GM21786 (cell line): ENCODE measurements around the gene LURAP1L.

ENCODE experiments used
- ATAC-seq: cut with Tn5 transposase; IDR thresholded peaks from one replicate; pipeline ENCODE4 v1.9.1; 2021; ENCODE audit not compliant: unreplicated experiment

LURAP1L gene

DNA sequence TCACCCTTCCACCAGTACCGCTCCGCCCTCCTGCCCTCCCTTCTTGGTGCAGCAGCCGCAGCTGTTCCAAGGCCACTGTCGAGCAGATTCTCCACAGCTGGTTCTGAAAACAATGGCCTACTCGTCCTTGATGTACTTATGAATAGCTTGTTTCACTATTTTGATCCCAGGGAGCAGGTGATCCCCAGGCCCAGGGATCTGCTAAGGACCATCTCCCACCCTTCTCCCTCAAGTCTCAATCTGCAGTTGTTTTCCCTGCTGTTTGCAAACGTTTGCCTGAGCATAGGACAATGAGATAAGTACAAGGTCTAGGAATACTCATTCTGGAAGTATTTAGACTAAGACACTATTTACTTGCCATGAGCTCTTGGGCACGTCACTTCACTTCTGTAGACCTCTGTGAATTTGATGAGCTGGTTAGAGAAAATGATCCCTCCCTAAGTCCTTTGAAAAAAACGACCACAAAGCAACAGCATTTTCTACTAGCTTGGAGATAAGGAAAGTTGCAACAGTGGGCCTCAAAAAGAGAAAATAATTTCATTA lies 1.8 kb downstream of the LURAP1L start:
- ATAC-seq: no peak

DNA sequence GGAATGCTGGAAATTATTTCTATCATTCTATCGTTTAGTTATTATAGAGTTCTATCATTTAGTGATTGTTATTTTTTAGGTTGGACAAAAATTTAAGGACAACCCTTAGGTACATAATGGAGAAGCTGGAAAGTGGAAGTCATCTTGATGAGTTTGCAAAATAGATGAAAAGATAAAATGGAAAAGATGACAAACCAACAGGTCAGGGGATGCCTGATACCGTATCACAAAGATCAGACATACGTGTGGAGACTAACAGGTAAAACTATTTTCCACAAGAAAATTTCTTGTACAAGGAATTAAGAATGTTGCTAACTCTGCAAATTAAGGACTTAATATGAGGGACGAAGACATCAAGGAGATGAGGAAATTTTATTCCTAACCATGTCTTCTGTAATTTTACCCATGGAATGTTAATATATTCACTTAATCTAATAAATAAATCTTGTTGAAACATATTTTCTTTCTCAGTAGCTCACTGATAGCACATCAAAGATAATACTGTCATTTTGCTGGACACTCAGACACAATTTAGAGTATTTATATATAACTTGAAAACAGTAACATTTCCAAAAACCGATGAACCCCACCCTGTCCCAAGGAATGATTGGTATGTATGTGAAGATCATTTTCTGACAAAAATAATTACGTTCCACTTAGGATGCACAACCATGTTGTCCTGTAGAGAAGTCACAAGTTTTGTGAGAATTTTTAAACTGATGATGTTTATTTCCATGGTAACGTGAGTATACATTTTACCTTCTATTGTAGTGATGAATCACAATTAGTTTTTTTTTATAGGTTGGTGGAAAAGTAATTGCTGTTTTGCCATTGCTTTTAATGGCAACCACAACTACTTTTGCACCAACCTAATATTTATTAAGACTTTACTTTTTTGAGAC lies 2.6 kb downstream of the LURAP1L start:
- ATAC-seq: no peak

DNA sequence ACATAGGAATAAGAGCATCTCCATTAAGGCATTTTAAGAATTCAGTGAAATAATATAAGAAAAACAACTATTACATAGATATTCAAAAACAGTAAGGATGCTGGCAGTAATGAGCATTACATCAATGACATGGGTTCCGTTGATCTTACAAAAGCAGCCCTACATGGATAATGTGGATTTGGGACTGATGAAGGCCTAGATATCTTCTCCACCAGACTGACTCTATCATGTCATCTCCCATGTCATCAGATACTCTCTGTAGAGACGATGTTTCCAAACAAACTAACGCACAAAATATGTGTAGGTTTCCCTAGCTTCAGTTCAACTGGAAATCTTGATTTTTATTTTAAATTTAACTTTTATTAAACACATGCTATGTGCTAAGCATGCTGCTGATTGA lies 3.6 kb downstream of the LURAP1L start:
- no peak for ATAC-seq

DNA sequence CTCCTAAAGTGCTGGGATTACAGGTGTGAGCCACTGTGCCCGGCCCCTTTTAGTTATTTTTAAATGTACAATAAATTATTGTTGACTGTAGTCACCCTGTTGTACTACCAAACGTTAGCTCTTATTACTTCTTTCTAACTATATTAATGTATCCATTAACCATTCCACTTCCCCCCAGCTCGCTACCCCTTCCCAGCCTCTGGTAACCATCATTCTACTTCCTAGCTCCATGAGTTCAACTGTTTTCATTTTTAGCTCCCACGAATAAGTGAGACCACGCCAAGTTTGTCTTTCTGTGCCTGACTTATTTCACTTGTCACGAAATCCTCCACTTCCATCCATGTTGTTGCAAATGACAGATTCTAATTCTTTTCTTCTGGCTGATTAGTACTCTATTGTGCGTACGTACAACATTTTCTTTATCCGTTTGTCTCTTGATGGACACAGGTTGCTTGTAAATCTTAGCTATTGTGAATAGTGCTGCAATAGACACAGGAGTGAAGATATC lies 6.5 kb downstream of the LURAP1L start:
- no peak for ATAC-seq

DNA sequence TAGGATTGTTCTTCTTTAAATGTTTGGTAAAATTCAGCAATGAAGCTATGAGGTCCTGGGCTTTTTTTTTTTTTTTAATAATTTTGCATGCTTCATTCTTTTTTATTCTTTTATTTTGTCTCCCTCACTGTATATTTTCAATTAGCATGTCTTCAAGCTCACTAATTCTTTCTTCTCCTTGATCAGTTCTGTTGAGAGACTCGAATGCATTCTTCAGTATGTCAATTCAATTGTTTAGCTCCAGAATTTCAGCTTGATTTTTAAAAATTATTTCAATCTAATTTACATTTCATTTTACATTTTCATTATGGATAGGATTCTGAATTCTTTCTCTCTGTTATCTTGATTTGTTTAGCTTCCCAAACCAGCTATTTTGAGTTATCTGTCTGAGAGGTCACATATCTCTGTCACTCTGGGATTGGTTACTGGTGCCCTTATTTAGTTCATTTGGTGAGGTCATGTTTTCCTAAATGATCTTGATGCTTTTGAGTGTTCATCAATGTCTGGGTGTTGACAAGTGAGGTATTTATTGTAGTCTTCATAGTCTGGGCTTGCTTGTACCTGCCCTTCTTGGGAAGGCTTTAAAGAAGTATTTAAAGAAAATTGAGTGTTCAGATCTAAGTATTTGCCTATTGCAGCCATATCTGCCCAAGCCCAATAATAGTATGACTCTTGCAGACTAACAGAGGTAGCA lies 9.1 kb downstream of the LURAP1L start:
- no peak for ATAC-seq

DNA sequence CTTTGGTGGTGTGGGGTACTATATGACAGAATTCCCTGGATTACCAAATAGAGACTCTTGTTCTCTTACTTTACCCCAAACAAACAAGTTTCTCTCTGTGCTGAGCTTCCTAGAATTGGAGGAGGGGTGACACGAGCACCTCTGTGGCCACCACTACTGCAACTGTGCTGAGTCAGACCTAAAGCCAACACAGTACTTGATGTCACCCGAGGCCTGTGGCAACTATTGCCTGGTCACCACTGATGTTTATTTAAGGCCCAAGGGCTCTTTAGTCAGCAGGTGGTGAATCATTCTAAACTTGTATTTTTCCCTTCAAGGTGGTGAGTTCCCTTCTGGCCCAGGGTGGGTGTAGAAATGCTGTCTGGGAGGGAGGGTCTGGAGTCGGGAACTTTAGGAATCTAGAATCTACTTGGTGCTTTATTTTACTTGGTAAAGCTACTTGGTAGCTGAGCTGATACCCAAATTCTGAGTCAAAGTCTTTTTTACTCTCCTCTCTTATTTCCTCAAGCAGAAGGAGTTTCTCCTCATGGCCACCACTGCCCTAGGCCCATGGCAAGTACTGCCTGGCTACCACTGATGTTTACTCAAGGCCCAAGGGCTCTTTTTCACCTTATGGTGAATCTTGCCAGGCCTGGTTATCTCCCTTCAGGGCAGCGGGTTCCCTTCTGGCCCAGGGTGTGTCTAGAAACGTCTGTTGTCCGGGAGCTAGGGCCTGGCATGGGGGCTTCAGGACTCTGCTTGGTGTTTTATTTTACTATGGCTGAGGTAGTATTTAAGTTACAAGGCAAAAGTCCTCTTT lies 9.8 kb downstream of the LURAP1L start:
- ATAC-seq: peak; percentile 94

DNA sequence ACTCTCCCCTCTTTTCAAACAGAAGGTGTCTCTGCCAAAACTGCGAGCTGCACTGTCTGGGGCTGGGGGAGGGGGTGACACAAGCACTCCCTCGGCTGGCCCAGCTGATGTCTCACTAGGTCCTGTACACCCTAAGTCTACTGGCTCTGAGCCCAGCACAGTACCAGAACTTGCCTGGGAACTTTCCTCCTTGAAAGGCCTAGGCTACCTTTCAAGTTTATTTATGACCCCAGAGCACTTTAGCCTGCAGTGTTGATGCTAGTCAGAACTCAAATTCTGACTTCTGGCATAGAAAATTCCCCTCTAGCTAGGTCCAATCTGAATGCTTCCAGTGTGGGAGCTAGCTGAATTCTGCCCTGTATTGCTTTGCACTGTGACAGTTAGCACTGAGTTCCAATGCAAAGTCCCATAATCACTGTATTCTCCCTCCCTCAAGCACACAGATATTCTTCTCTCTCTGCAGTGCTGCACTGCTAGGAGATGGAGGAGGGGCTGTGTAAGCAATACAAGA lies 10.5 kb downstream of the LURAP1L start:
- ATAC-seq: peak; percentile 10

DNA sequence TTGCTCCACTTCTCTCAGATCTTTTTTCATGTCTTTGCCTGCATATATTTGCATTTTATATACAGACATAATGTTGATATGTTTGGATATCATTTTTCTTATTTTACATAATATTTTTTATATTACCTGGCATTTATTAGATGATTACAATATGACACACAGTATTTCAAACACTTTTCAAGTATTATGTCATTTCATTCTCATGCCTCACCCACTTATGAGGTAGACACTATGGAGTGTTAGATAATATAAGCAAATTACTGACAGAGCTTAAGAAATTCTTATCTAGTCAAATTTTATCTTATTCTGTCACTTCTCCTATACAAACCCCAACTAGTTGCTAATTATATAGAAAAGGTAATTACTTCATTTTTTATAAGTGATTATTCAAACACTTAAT lies 11.1 kb downstream of the LURAP1L start:
- ATAC-seq: no peak

DNA sequence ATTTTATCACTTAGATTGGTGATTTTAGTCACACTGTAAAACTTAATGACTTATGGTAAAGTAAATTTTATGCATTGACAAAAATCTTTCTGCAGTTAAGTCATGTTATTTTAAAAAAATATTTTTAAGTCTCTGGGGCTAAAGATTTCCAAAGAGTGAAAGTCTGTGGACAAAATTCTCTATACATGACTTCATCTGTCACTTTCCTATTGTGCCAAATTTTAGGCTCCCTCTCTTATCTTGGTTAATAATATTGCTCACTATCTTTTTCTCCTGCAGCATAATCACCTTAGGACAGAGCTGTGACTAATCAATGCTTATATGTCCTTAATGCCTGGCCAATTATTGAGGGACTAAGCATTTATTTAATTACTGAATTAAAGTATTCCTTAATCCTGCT lies 15.2 kb downstream of the LURAP1L start:
- ATAC-seq: no peak

DNA sequence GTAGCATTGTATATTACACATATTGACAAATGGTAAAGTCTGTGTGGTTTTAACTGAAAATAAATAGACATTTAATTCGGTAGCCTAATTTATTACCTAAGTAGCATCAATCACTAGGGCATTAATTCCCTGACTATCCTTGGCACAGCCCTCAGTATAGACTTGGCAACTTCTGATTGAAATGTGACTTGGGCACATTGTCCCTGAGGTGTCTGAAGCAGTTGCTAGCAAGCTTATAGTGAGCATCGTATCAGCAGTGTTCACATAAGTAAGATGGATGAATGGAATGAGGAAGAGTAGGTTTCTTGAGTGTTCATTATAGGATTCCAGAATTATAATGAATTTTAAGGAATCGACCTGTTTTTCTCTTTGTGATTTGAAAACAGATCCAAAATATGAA lies 16.1 kb downstream of the LURAP1L start:
- no peak for ATAC-seq

DNA sequence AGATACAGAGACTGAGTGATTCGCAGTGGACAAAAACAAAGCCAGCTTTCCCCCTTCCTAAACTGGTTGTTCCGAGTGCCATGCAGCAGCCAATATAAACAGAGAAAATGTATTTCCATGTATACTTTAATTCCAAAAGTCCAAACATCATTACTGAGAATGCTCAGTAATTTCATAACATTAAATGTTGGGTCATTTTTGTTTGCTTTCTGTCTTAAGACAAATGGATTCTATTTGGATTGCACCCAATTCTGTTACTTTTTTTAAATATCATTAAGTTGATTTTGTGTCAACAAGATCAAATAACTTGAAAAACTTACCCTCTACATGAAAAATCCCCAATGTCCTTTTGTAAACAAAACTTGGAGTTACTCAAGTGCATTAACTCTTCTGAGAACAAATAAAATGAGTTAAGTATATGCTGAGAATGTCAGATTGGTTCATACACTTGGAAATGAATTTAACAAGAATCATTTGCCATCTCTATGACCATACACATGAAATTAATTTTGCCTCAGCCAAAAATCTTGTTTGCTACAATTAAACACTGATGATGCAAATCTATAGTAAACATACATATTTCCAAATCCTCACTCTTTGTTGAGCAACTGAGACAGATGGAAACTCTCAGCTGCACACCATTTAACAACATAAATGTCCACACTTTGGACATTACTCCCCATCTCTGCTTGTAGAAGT lies 19.4 kb downstream of the LURAP1L start:
- ATAC-seq: no peak

DNA sequence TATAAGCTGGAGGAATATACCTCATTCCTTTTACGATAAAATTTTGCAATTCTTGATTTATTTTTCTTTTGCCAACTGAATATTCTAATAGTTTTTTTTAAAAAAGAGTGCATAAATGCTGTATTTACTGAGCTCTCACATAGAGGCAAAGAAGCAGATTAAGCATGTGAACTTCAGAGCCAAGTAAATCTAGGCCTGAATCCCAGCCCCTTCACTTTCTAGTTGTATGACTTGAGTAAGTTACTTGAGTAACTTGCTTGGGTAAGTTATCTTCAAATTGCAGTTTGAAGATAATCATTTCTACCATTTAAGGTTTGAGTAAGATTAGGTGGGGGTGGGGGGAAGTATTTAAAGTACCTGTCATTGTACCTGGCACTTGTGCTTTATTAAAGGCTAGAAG lies 21.8 kb downstream of the LURAP1L start:
- ATAC-seq: no peak

DNA sequence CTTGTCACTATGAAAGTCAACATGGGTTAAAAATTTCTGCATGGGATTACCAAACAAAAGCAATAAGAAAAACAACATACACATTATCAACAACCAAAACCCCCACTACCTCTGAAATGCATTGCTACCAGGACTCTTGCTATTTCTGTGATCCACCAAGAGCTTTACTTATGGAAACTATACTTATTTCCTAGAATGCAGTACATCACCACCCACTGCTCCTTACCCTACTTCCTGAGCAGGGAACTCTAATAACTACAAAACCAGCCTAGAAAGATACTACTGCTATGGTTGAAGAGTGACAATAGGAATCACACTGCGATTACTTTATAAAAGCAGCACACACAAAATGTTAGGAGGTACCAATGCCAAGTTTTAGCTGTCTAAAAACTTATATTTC lies 22.2 kb downstream of the LURAP1L start:
- no peak for ATAC-seq

DNA sequence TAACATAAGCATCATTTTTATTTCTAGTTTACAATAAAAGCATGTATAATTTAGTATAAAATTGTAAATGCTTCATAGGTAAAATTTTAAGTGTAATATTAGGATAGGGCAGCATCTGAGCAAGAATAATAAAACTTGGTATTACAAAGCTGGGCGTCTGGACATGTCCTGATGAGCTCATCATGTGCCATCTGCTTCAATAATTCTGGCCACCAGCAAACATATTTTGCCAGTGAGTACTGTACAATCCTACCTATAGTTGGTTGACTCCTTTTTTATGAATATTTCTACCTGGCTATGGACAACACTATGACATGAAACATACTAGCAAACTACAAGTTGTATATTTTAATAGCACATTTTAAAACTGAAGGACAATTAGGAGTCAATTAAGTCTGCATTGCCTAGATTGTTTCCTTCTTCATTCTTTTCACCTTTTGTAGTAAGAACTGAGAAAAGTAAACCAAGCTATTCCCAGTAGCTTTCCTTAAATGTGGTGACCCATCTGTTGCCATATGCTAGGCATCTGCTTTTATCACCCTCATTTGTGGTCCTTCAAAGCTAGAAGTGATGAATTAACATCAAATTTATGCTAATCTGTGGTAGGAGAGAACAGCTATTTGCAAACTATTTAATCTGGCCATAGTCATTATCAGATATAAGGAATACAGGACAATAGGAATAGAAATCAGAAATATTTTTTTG lies 23.4 kb downstream of the LURAP1L start:
- ATAC-seq: no peak

DNA sequence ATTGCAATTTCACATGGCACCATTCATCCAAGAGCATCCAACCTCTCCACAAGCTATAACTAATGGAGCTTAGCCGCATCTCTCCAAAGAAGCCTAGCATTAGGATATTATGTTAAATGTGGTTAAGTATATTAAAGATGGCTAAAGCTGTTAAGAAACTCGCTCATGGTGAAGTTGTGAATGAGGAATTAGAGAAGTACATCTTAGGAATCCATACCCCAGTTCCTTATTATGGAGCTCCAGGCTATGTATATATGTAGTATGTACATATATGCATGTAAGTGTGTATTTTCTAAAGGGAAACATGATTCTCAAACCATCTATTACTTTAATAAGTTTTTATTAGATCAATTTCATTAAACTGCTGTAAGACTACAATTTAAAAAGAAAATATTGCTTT lies 26.4 kb downstream of the LURAP1L start:
- ATAC-seq: no peak

DNA sequence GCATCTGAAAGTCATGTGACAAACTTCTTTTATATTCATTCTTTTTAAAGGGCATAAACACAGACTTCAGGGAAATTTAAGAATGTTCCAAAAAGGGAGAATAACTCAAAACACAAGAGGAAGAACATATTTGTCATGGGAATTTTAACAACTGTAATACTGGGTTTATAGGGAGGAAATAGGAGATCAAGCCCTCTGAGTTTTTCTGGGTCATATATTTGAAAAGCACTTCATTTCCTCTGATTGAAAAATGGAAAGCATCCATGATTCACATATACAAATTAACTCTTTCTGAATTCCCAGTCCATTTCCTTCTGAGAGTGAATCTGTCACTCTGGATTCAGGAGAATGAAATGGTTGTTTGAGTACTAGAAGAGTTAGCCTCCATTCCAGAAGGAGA lies 26.8 kb downstream of the LURAP1L start:
- no peak for ATAC-seq

DNA sequence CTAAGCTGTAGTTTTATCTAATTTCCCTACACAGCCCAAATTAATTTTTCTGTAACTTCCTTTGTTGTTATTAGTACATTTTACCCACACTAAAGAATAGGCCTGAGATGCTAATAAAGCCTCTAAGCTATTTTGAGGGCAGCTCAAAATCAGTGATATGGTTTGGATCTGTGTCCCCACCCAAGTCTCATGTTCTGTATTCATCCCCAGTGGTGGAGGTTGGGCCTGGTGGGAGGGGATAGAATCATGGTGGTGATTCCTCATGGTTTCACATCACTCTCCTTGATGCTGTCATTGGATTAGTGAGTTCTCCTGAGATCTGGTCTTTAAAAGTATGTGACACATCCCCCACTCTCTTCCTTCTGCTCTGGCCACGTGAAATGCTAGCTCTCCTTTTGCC lies 27.3 kb downstream of the LURAP1L start:
- no peak for ATAC-seq

DNA sequence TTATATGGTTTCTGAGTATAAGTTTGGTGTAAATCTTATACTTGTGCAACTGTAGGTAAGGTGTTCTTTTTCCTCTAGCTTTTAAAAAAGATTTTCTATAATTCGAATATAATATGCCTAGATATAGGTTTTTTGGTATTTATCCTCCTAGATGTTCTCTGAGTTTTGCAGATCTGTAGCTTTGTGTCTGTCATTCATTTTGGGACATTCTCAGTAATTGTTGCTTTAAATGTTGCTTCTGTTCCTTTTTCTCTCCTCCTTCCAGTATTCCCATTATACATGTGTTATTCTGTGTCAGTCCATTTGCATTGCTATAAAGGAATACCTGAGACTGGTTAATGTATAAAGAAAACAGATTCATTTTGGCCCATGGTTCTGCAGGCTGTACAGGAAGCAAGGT lies 33.7 kb downstream of the LURAP1L start:
- ATAC-seq: no peak

DNA sequence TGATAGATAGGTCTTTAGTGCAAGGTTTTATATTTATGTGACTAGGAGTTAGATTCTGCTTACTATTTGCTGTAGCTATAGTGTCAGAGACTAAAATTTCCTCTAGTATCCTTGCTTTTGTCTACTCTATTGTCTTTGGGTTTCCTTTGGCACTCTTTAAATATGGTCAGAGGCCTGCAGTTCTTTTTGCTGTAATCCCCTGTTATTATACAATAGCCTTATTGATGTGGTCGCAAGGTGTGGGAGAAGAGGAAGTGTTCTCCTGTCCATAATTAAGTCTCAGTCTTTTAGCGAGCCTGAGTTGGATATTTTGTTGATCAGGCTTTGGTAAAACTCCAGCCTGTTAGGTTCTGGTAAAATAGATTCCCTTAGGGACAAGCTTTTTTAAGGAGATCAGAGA lies 34.9 kb downstream of the LURAP1L start:
- ATAC-seq: no peak

DNA sequence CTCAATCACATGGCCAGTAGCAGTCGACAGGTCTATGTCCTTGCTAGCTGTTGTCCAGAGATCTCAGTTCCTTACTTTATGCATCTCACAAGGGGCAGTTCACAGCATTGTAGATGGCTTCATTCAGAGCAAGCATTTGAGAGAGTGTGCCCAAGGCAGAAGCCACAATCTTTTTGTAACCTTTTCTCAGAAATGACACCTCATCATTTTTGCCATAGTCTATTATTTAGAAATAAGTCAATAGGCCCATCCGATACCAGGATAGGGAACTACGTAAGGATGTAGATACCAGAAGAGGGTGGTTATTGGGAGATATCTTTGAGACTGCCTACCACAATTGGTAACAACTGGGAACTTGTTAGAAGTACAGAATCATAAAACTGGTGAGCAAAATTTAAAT lies 37.1 kb downstream of the LURAP1L start:
- ATAC-seq: no peak
